ENCODE results near the gene FCMR. TPM values are rescaled to one million over a fixed set of nuclear protein-coding genes. Genes with fewer than 3 reads are reported as not detected.

FCMR gene
- total RNA-seq, 2 donors from 2014 or later: 2.3 TPM; not detected in 1

GRCh38 chr1:206933333-206933945 is 11.7 kb upstream of the FCMR start:
- intact Hi-C loops (cut with DNase I): no loop called here
- ATAC-seq: no peak
- Histone ChIP-seq H3K27ac (no peak overlapping the region), H3K4me3 (no peak overlapping the region), H3K9me3 (no peaks in the 10 kb centered on the region), H3K27me3 (no peaks in the 10 kb centered on the region), H3K36me3 (replicated peaks in 1 of 2; ENCODE audit: insufficient read depth in 1 of 2, low read depth in 2 of 2) (no peaks in the 10 kb centered on the region), H3K4me1 (no peaks in the 10 kb centered on the region)
- peak; percentile 32 to 58 (median 40) for DNase-seq
- 57 to 76% methylated on average over 6 to 8 of the region's 8 CpGs for WGBS, 2 donors
- TF ChIP-seq POLR2A (IDR thresholded peaks at IDR 0.05): no peak
- peak; percentile 23 to 53 (median 33) for TF ChIP-seq CTCF (IDR thresholded peaks at IDR 0.05)

DNA sequence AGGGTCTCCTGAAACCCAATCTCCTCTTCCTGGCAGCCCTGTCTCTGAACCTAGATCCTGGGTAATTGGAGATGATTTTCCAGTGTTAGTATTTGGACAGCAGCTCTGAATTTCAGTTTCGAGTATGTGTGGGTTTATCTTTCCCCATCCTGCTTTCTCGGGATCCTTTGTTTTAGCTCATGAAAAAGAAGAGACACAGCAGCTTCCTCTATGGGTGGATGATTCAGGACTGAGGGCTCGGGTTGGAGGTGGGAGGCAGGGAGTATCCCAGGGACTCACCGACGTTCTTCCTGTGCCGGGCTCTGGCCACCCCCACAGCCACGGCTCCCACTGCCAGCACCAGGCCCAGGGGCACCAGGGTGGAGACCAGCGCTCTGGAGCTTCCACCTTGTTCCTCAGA is 10.4 kb upstream of the FCMR start:
- no peaks in the 10 kb centered on the region for H3K36me3 ChIP-seq (replicated peaks in 1 of 2; ENCODE audit: insufficient read depth in 1 of 2, low read depth in 2 of 2)
- TF ChIP-seq POLR2A (IDR thresholded peaks at IDR 0.05): no peak
- TF ChIP-seq CTCF (IDR thresholded peaks at IDR 0.05): no peak
- no peak overlapping the region for H3K4me3 ChIP-seq
- no peak overlapping the region for H3K27ac ChIP-seq
- no peak for DNase-seq
- no peaks in the 10 kb centered on the region for H3K27me3 ChIP-seq
- H3K4me1 ChIP-seq: no peaks in the 10 kb centered on the region
- no peaks in the 10 kb centered on the region for H3K9me3 ChIP-seq
- ATAC-seq: no peak
- intact Hi-C loops (cut with DNase I): no loop called here
- 70 to 79% methylated on average over 7 to 8 of the region's 8 CpGs for WGBS, 2 donors

GRCh38 chr1:206931709-206932108 is 10.0 kb upstream of the FCMR start:
- intact Hi-C loops (cut with DNase I): no loop called here
- TF ChIP-seq CTCF (IDR thresholded peaks at IDR 0.05) (no peak), POLR2A (IDR thresholded peaks at IDR 0.05) (no peak)
- Histone ChIP-seq H3K27me3 (no peaks in the 10 kb centered on the region), H3K9me3 (no peaks in the 10 kb centered on the region), H3K36me3 (replicated peaks in 1 of 2; ENCODE audit: insufficient read depth in 1 of 2, low read depth in 2 of 2) (no peaks in the 10 kb centered on the region), H3K4me1 (no peaks in the 10 kb centered on the region), H3K27ac (no peak overlapping the region), H3K4me3 (no peak overlapping the region)
- ATAC-seq (no peak), DNase-seq (no peak)
- 70 to 75% methylated on average over 6 of the region's 6 CpGs for WGBS, 2 donors

DNA sequence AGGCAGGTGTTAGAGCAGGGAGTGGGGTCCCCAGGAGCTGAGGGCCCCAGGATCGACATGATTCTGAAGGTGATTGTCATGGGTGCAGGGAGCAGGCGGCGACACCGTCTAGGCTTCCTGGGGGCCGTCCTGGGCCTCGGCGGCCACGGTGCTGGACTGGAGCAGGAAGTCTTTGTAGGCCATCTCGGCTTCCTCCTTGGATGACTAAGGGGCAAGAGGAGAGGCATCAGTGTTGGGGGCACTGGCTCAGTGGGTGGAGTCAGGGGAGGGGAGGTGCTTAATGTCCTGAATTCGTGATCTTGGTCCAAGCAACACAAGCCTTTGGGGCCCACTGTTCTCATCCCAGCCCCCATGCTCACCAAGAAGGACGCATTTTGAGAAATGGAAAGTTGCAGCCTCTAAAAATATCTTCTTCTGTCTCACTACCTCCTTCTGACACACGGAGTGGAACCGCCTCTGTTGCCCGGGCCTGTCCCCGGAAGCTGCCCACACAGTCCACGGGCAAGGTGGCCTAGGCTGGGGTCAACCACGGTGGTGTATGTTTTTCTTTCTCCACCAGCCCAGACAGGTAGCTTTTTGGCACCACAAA is 8.6 kb upstream of the FCMR start:
- Histone ChIP-seq H3K27ac (no peak overlapping the region), H3K4me1 (no peaks in the 10 kb centered on the region), H3K36me3 (replicated peaks in 1 of 2; ENCODE audit: insufficient read depth in 1 of 2, low read depth in 2 of 2) (no peaks in the 10 kb centered on the region), H3K4me3 (no peak overlapping the region), H3K9me3 (no peaks in the 10 kb centered on the region), H3K27me3 (no peaks in the 10 kb centered on the region)
- DNase-seq (peak in 1 of 4 donors; percentile 31), ATAC-seq (no peak)
- TF ChIP-seq POLR2A (IDR thresholded peaks at IDR 0.05) (no peak), CTCF (IDR thresholded peaks at IDR 0.05) (no peak)
- intact Hi-C loops (cut with DNase I): no loop called here
- 73 to 86% methylated on average over 10 to 11 of the region's 17 CpGs for WGBS, 2 donors

DNA sequence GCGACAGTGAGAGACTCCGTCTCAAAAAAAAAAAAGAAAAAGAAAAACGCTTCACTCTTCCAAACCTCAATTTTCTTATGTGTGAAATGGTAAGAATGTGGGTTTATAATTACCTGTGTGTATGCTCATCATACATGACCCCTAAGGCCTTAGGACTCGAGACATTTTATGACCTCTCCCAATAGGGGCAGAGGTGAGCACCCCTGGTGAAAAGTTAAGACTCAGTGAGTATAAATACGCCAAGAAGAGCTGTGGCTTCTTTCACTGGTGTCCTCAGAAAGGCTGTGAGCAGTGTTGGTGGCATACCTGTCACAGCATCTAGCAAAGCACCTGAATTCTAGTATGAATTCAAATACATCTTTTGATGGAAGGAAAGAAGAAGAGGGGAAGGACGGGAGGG is 7.8 kb upstream of the FCMR start:
- 80% methylated on average over 6 of the region's 6 CpGs for WGBS, 2 donors
- Histone ChIP-seq H3K9me3 (no peaks in the 10 kb centered on the region), H3K27me3 (no peaks in the 10 kb centered on the region), H3K4me1 (no peaks in the 10 kb centered on the region), H3K4me3 (no peak overlapping the region), H3K36me3 (replicated peaks in 1 of 2; ENCODE audit: insufficient read depth in 1 of 2, low read depth in 2 of 2) (no peaks in the 10 kb centered on the region), H3K27ac (no peak overlapping the region)
- intact Hi-C loops (cut with DNase I): no loop called here
- ATAC-seq (no peak), DNase-seq (no peak)
- no peak for TF ChIP-seq POLR2A (IDR thresholded peaks at IDR 0.05)
- no peak for TF ChIP-seq CTCF (IDR thresholded peaks at IDR 0.05)
